Vagina (tissue), 2 donors: ENCODE results near the gene CPAMD8. TPM values are rescaled to one million over a fixed set of nuclear protein-coding genes. Genes with fewer than 3 reads are reported as not detected.

ENCODE experiments used
- DNase-seq, 2 donors: peaks; one replicate each; pipeline ENCODE4 v3.0.0-alpha.2; 2017; ENCODE audit errors: extremely low spot score in 2 of 2
- H3K27ac ChIP-seq: fragments of 200-600 bp; sonication (generic); one replicate; pipeline ENCODE4 v1.5.1; 2019
- H3K27me3 ChIP-seq: fragments of 200-600 bp; sonication (generic); one replicate; pipeline ENCODE4 v1.5.1; 2019
- H3K36me3 ChIP-seq, 2 donors: fragments of 200-600 bp; sonication (generic); one replicate each; pipeline ENCODE4 v1.5.1; 2017 to 2019
- H3K4me1 ChIP-seq: fragments of 200-600 bp; sonication (generic); one replicate; pipeline ENCODE4 v1.5.1; 2019
- H3K4me3 ChIP-seq, 2 donors: fragments of 200-600 bp; sonication (generic); 1 replicate in 1 of 2; 2 replicates in 1 of 2; pipeline ENCODE4 v1.5.1; 2016 to 2019
- H3K9me3 ChIP-seq: fragments of 200-600 bp; sonication (generic); one replicate; pipeline ENCODE4 v1.5.1; 2019
- CTCF ChIP-seq, 3 experiments: fragments of 450-650 bp in 2 of 3; fragments of 200-600 bp in 1 of 3; sonication (generic) in 1 of 3; IDR thresholded peaks; one replicate each; pipeline ENCODE4 v1.5.1; 2017 to 2019; ENCODE audit warnings: antibody characterized with exemption in 3 of 3, mild to moderate bottlenecking in 2 of 3, moderate library complexity in 2 of 3
- POLR2A ChIP-seq, 2 donors: fragments of 450-650 bp; IDR thresholded peaks; one replicate each; pipeline ENCODE4 v1.6.1; 2017; ENCODE audit warnings: antibody characterized with exemption in 2 of 2, mild to moderate bottlenecking in 2 of 2, moderate library complexity in 2 of 2
- POLR2AphosphoS5 ChIP-seq, 2 donors: sonication (generic); formaldehyde crosslinking; IDR thresholded peaks; one replicate each; pipeline ENCODE4 v1.9.0; 2017; ENCODE audit warnings: antibody characterized with exemption in 2 of 2, mild to moderate bottlenecking in 2 of 2, low read depth in 1 of 2; ENCODE audit not compliant: insufficient read depth in 1 of 2
- intact Hi-C: fragments of 100-400 bp; cut with DNase I; formaldehyde crosslinking; loops from one replicate; pipeline ENCODE4 v1.15.1; 2023
- total RNA-seq: library from RNA; depleted of rRNA; stranded (reverse); fragments of >200 nt; gene quantifications from one replicate; pipeline ENCODE4 v1.2.3, GENCODE V29; 2016

The CPAMD8 gene
- total RNA-seq, 1 donor from 2014 or later: 16.0 TPM

- no peaks in the 10 kb centered on the region for H3K36me3 ChIP-seq
- TF ChIP-seq CTCF (IDR thresholded peaks at IDR 0.05): peak in 1 of 3 experiments; percentile 29
- TF ChIP-seq POLR2AphosphoS5 (IDR thresholded peaks at IDR 0.05; ENCODE audit: insufficient read depth in 1 of 2, low read depth in 1 of 2): no peak
- no peak for DNase-seq
- peaks cover 13% of the 10 kb centered on the region for H3K4me1 ChIP-seq
- no peak overlapping the region for H3K4me3 ChIP-seq
- intact Hi-C loops: no loop called here
- H3K9me3 ChIP-seq: no peaks in the 10 kb centered on the region
- no peak overlapping the region for H3K27ac ChIP-seq
- no peaks in the 10 kb centered on the region for H3K27me3 ChIP-seq
Measured at GRCh38 chr19:16899566-16900075, 127.0 kb downstream of the CPAMD8 start.

GRCh38 chr19:16898361-16899015 lies 128.1 kb downstream of the CPAMD8 start:
- H3K27me3 ChIP-seq: no peaks in the 10 kb centered on the region
- DNase-seq: no peak
- TF ChIP-seq POLR2AphosphoS5 (IDR thresholded peaks at IDR 0.05; ENCODE audit: insufficient read depth in 1 of 2, low read depth in 1 of 2): no peak
- TF ChIP-seq POLR2A (IDR thresholded peaks at IDR 0.05): no peak
- H3K4me1 ChIP-seq: peaks cover 13% of the 10 kb centered on the region
- no peaks in the 10 kb centered on the region for H3K36me3 ChIP-seq
- H3K4me3 ChIP-seq: no peak overlapping the region
- intact Hi-C loops: no loop called here
- no peak overlapping the region for H3K27ac ChIP-seq
- no peaks in the 10 kb centered on the region for H3K9me3 ChIP-seq

GRCh38 chr19:16897856-16898161 lies 128.8 kb downstream of the CPAMD8 start:
- Histone ChIP-seq H3K36me3 (no peaks in the 10 kb centered on the region), H3K4me3 (peak overlapping the region; percentile 54 to 70), H3K27ac (peak overlapping the region; percentile 73), H3K4me1 (peaks cover 13% of the 10 kb centered on the region), H3K9me3 (no peaks in the 10 kb centered on the region), H3K27me3 (no peaks in the 10 kb centered on the region)
- no peak for DNase-seq
- intact Hi-C loops: no loop called here
- TF ChIP-seq CTCF (IDR thresholded peaks at IDR 0.05): no peak
- TF ChIP-seq POLR2A (IDR thresholded peaks at IDR 0.05): no peak
- peak in 1 of 2 donors; percentile 23 for TF ChIP-seq POLR2AphosphoS5 (IDR thresholded peaks at IDR 0.05; ENCODE audit: insufficient read depth in 1 of 2, low read depth in 1 of 2)

GRCh38 chr19:16897029-16897855 lies 129.4 kb downstream of the CPAMD8 start:
- intact Hi-C loops: no loop called here
- peak; percentile 11 to 85 for TF ChIP-seq POLR2AphosphoS5 (IDR thresholded peaks at IDR 0.05; ENCODE audit: insufficient read depth in 1 of 2, low read depth in 1 of 2)
- TF ChIP-seq CTCF (IDR thresholded peaks at IDR 0.05): no peak
- no peaks in the 10 kb centered on the region for H3K27me3 ChIP-seq
- peak overlapping the region; percentile 54 to 70 for H3K4me3 ChIP-seq
- peaks cover 13% of the 10 kb centered on the region for H3K4me1 ChIP-seq
- no peaks in the 10 kb centered on the region for H3K9me3 ChIP-seq
- H3K27ac ChIP-seq: peak overlapping the region; percentile 73
- H3K36me3 ChIP-seq: no peaks in the 10 kb centered on the region
- DNase-seq: peak in 1 of 2 donors; percentile 97

- intact Hi-C loops: no loop called here
- Histone ChIP-seq H3K4me1 (peaks cover 13% of the 10 kb centered on the region), H3K36me3 (no peaks in the 10 kb centered on the region), H3K27ac (peak overlapping the region; percentile 7), H3K27me3 (no peaks in the 10 kb centered on the region), H3K4me3 (peak overlapping the region; percentile 54 to 69), H3K9me3 (no peaks in the 10 kb centered on the region)
- DNase-seq: no peak
- TF ChIP-seq POLR2A (IDR thresholded peaks at IDR 0.05) (peak in 1 of 2 donors; percentile 34), CTCF (IDR thresholded peaks at IDR 0.05) (no peak), POLR2AphosphoS5 (IDR thresholded peaks at IDR 0.05; ENCODE audit: insufficient read depth in 1 of 2, low read depth in 1 of 2) (peak in 1 of 2 donors; percentile 67)
Measured at GRCh38 chr19:16896146-16897028, 130.2 kb downstream of the CPAMD8 start.
